Activated T-cell treated with anti-CD3 and anti-CD28 coated beads for 48 hours (primary cell): Measurements from ENCODE around the gene NLGN4X.

Experiments used
- DNase-seq: peaks from one replicate; pipeline ENCODE4 v3.0.0-alpha.2; 2020; ENCODE audit warnings: low read depth

The NLGN4X gene

DNA sequence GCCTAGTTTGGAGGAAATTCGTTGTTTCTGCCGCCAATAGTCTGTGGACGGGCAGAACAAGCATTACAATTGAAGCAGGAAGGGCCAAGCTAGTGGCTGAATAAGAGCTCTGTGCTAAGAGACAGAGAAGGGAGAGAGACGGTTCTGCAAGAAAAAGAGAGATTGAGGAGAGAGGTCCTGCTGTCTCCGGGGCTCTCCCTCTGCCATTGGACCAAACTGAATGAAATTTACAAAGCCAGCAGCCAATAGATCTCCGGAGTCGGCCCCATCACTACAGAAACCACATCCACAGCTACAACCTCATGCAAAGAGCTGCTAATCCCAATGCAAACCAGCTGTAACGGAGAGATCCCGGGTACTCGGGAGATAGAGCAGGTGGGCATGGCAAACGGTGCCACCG is at the start of gene NLGN4X:
Gene NLGN4X, minus strand, starts transcription at position 148 of the 400 bp plus-strand sequence. CDS start 77,401 bp downstream, outside the sequence.
- DNase-seq, result no peak

DNA sequence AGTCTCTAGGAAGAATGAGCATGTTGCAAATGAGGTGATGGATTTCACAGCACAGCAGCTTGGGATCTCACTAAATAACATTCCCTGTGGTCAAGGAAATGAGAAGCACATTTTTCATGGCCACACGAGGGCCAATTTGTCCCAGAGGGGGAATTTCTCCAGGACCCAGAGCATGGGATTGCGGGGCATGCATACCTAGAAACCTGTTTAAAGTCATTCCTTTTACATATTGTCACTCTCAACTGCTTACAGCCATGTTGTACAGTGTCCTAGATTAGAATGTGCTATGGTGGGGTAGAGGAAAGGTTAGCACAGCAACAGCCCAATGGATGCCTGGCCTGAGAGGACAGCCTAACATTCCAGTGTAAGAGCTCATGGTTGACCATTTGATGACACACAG is 37.4 kb upstream of the NLGN4X start:
- DNase-seq, result no peak

DNA sequence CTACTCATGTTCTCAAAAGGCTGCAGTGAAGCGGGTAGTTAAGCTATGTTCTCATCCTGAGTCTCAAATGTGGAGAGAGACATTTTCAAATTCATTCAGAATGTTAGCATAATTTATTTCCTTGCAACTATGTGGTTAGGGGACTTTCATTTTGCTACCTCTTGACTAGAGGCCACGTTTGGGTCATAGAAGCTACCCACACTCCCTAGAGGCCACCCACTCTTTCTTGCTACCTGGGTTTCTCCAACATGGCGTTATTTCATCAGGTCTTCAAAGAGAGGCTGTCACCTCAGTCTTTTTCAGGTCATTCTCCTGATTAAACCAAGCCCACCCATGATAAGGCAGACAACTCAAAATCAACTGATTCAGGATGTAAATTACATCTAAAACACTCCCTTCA is 34.3 kb upstream of the NLGN4X start:
- DNase-seq, result no peak

DNA sequence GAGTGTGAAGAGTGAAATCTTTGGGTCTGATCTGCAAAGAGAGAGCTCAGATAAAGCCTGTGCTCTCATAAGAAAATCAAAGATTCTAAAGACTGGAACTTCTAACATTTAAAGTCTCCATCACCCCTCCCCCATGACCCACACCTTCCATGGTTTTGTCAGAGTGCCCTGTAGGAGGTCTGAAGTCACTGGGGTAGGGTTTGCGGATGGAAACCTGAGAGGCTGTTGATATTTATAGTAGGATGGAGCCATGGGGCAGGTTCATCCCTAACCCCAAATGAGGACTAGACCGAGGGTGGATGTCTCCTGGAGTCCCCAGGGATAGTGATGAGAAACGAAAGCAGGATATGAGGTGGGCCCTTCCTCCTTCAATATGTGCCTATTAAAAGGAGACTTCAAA is 28.4 kb upstream of the NLGN4X start:
- no peak for DNase-seq

DNA sequence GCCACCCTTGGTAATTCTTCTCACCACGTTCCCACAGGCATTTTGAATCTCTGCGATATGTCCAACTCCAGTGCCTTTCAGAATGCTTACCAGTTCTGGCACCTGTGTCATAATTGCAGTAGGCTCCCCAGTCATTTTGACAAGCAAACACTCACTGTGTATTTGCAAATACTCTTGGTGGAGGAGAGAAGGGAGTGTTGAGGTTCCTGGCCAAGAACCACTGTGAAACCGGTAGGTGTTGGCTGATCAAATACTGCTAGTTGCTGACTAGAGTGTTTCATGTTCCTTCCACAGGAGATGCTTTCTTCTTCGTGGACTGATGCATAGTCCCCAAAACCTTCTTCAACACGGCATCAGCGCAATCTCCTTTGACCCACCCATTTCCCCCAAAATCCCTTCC is 16.0 kb upstream of the NLGN4X start:
- DNase-seq, result no peak

DNA sequence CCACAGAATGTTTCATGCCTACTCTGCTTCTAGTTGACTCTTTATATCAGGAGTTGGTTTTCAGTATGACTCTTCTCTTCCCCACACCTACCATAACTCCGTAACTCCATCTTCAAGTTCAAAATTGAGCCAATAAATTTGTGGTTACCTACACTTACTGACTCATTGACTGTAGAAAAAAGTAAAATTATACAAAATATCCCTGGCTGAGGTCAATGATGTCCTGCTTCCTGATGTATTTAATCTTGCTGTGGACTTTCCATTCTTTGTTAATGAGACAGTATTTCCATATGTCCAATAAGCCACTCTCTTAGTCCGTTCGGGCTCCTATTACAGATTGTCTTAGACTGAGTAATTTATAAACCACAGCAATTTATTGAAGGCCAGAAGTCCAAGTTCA is 9.9 kb upstream of the NLGN4X start:
- DNase-seq, result no peak

DNA sequence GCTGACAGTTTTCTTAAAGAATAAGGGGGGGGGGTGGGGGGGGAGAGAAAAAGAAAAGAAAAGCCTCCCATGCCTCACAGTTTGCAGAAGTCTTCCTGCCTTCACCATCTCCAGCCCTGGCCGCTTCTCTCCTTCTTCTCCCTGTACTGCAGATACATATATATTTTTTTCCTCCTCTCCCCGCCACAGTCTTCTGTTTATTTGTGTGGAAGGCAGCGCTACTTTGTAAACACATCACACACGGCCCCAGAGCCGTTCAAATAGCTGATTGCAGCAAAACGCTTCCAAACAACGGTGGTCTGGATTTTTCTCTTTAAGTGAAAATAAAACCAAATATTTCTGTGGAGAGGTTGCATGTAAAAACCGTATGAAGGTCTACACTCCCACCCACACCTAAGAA is 732 bp downstream of the NLGN4X start:
- DNase-seq, result no peak

DNA sequence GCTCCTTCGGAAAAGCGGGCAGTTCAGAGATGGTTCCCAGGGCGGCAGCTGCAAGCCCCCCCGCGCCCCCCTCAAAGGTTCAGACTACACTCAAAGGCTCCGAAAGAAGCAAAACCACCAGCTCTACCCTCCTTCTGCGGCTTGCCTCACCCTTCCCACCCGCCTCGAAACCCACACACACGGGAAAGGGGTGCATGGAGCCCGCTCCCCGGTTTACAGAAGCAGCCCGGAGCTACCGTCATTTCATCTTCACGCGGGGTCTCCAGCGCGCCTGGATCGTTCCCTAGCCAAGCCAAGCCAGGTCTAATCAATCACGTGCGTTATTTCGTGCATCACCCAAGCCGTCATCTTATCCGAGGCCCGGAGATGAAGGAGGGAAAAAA is 1.2 kb downstream of the NLGN4X start:
- DNase-seq, result no peak

DNA sequence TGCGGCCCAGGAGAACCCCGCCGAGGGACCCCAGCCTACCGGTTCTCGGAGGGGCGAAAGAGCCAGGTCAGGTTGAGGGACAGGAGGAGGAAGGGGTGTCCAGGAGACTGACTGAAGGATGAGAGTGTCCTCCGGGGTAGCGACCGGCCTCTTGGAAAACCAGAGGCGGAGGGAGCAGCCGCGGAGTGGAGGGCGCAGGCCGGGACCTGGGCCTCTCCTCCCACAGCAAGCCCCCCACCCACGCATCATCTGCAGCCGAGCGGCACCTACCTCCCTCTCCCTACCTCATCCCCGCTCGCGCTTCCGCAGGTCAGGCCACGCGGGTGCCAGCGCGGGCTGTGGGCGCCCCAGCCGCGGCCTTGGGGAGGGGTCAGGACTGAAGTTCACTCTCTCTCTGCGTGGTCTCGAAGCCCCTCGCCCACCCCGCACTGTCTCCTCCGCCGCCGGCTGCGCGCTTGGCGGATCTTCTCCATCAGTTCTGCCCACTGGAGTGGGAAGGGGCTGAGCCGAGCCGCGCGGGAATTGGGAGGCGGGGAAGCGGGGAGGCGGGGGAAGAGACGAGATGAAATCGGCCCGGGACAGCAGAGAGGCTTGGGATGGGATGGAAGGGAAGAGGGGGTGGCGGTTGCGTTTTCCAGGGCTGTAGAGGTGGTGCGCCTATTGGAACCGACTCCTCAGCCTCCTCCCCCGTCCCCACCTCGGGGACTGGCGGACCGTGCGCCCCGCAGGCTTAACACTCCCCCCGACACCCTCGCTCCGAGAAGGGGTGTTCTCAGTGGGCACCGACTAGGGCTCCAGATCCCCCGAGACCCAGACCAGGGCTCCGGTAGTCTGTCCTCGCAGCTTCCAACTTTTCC is 1.8 kb downstream of the NLGN4X start:
- no peak for DNase-seq

DNA sequence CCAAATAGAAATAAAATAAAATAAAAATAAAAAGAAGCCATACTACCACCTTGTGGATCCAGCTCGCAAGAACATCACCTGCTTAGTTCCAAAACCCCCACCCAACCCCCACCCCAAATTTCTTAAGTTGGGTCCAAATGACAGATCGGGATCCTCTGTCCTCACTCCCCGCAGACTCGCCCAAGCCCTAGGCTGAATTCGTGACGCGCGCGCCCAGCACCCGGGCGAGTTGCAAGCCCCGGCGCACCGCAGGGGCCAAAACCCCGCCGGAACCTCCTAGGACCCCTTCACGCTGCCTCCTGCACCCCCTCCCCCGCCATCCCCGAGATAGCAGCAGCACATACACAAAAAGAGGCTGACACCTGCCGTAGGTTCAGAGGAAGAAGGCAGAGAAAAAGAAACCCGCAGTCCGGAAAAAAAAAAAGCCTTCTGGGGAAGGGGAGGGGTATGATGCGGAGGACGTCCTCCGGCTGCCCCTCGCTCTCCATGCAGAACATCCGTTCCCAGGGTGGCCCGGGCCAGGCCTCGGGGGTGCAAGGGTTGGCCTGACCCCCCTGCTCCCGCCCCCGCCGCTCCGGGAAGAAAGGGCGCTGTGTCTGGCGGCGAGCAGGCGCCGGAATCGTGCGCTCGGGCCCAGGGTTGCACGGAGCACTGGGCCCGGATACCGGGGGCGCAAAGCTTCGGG is 2.6 kb downstream of the NLGN4X start:
- no peak for DNase-seq

DNA sequence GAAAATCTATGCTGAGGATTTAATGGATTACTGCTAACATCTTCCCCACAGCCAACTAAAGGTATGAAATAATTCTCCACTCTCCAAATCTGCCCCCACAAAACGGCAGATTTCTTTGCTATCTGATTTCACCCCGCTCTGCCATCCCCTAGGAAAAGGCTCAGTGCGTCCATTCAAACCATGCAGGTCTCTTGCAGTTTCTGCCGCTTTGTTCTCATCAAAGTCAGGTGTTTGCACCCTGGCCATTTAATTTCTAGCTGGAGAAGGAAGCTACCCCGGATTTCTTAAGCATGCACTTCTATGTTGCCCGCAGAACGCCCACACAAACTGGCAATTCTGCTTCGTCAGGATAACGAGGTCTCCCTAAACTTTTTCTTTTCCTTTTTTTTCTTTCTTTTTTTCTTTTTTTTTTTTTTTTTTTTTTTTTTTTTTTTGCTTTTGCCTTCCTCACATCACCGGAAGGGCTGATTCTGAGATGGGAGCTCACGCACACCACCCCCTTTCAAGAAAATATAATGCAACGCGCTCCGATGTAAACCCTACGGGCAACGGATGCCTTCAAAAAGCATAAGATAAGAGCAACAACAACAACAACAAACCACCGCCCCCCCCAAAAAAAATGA is 3.3 kb downstream of the NLGN4X start:
- DNase-seq, result no peak

DNA sequence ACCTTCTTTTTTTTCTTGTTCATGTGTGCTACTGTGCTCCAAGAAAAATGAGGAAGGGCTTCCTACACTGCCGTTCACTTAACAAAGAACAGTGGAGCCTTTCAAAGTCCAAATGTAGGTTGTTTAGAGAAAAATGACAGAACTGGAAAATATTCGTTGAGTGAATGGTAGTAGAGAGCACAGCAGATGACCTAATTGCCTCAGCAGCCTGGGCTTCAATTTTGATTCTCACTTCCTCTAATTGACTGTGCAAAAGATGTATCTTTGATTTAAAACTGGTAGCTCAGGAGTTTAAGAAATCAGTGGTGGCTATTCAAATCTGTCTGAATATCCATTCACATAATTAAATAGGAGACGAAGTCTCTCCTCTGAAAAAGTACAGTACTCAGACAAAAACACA is 5.2 kb downstream of the NLGN4X start:
- no peak for DNase-seq

DNA sequence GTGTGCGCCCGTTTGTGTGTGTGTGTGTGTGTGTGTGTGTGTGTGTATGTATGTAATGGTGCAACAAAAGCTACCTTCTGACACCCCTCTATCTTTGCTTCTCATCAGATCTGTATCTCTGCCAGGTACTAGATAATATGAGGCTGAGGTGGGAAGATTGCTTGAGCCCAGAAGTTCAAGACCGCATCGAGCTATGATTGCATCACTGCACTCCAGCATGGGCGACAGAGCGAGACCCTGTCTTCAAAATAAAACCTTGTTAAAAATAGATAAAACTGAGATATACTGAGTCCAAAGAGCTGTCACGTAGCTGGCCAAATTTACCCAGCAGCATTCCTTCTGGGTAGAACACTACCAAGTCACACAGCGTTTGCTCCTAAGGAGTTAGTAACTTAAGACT is 18.4 kb downstream of the NLGN4X start:
- no peak for DNase-seq

DNA sequence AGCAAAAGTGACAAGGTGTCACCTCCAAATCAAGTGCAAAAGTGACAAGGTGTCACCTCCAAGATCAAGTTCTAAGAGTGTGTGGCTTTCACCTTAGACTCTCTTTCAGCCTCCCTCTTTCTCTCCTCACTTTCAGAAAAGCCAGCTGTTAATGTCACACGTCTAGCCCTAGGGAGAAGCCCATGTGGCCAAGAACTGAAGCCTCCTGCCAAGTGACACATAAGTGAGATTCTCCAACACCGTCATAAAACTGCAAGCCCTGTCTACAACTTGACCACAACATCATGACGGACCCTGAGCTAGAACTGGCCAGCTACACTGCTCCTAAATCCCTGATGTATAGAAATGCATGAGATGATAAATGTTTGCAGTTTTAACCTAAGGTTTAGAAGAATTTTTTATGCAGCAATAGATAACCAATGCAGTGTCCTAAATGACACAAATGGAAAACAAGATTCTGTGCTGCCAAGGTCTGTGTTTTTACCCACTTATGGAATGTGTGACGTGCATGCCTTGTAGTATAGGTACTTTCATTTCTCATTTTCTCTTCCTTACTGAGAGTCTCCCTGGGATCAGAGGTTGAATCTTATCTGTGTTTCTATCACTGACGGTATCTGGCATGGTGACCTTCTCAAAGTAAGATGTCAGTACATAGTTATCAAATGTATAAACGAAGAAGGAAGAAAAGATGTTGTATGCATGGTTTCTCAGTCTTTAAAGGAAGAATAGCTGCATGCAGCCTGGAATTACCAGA is 25.0 kb downstream of the NLGN4X start:
- DNase-seq, result no peak

DNA sequence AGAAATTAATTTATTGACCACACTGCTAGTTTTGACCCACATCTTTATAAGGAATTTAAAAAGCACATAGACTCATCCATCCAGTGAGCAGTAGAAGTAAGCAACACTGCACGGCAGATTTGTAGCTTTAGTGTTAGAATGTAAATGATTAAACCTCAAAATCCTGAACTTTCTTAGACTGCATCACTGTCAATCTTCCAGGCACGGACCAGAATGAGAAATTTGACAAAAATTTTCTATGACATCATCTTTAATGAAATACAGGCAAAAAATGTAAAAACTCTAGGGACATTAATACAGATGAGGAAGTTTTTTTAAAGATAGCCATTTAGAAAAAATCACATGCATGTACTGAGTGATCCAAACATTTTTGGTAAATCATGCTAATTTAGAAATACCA is 29.2 kb downstream of the NLGN4X start:
- no peak for DNase-seq

DNA sequence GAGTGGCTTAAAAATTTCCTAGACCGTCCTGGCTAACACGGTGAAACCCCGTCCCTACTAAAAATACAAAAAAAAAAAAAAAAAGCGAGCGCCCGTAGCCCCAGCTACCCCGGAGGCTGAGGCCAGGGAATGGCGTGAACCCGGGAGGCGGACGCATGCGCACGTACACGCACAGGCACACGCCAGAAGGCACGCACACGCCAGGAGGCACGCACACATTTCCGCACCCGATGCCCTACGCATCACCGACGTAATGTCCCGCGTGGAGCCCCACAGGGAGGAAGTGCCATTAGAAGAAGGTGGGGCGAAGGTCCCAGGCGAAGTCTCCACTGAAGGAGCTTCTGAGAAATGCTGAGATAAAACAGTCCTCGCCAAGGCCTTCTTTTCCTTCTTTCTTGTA is 41.4 kb downstream of the NLGN4X start:
- no peak for DNase-seq

DNA sequence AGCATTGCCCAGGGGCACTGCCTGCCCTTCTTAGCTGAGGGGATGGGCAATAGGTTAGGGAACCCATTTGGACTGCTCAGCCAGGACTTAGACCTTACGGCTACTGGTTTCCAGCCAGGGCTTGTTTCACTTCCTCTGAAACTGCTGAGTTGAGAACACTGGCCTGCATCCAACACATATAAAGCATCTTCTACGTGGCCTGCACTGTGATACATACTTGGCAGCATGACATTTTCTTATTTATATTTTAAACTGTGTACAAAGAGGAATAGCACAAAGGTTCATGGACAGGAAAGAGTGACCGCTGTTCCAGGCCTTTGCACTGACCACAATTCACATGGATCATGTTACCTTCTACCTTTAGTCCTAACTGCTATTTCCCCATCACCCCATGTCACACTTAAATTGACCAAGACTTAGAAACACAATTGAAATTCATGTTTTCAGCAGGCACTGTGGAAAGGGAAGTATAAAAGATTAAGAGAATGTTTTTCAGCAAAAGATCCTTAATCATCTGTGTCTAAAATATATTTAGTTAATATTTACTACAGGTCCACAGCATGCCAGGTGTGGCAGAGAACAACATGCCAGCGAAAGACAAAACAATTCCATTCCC is 43.7 kb downstream of the NLGN4X start:
- DNase-seq, result no peak

DNA sequence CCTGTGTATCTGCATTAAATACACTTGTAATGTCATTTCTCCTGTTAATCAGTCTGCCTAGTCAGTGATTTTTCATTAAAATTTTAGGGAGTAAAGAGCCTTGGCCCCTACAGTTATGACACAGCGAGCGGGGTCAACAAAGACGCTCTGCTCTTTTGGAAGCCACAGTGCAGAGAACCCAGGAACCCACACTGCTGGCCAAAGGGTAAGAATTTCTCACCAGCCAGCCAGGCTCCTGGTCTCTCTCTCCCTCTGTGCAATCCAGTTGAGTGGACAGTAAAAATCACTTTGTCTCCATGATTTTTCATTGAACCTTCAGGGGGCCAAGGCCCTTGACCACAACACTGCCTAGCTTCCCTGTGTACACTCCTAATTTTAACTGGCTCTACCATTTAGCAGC is 52.8 kb downstream of the NLGN4X start:
- no peak for DNase-seq

DNA sequence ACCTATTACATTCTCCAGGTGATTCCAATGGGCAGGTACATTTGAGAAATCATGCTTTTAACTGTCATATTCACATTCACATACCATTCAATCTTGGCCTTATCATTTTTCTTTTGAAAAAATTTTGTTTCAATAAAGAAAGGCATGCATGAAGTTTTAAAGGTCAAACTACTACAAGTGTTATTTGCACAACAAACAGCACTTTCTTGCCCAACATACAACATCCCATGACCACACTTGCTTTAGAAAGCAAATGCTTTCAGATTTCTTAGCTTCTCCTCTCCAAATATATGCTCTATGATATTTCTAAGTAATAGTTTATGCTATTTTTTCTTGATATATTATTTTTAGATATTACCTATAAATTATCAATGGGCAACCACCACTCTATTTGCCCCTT is 58.2 kb downstream of the NLGN4X start:
- DNase-seq, result no peak

DNA sequence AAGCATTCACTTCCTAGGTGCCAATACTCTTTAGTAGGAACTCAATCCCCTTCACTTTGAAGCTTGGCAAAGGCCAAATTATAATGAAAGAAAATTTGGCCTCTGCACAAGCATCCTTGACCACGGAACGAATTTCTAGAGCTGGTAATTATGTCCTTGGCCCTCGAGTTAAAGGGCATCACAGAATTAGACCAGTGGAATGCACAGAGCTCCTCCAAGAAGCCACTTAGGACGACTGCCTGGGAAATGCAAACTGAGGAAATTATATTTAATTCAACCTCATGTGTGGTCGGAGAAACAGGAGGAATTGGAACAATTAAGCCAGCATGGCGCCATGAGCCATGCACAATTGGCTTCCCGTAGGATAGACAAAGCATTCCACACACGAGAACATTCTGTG is 59.3 kb downstream of the NLGN4X start:
- DNase-seq, result no peak

DNA sequence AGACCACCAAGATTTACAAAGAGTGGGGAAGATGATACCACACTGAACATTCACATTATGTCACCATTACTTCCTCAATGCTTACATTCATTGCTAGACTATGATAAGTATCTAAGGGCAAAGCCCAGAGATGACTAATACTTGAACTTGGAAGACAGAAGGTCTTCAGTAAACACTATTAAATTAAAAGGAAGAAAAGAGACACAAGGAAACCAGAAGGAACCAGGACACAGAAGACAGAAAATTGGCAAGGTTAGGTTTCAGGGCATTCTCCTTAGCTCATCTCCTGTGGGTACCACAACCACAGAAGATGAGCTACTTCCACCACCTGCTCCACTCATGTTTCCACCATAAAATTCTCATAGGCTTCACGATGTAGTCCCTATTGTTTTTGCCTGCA is 64.9 kb downstream of the NLGN4X start:
- no peak for DNase-seq

DNA sequence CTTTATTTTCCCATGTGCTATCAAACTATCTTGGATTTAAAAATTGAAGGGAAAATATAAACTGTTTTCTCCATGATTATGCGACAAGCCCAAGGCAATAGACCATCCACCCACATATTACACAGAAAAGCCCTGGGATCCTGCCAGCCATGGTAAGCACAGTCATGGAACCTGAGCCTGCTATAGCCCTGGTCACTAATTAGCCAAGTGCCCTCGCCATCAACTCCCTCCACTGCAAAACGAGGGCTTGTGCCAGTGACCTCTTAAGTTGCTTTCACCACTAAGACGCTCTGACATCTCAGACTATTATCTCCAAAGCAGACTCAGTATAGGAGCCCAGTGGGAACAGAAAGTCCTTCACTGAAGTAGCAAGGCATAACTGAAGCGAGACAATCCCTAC is 69.2 kb downstream of the NLGN4X start:
- DNase-seq, result no peak
